Activated naive CD8-positive, alpha-beta T cell treated with anti-CD3 and anti-CD28 coated beads, Interleukin-2, amount 50 U/mL, for 24 hours (primary cell): ENCODE data around the gene COL5A1.

Experiments used
- ATAC-seq: fragments of 150-1000 bp; cut with Tn5 transposase; one replicate; pipeline ENCODE4 v1.10.0; 2021
- DNase-seq: peaks from one replicate; pipeline ENCODE4 v3.0.0; 2021
- H3K27ac Mint-ChIP-seq: one replicate; pipeline ENCODE4 v1.8.0; 2021; ENCODE audit warnings: mild to moderate bottlenecking, mixed read lengths
- H3K27me3 Mint-ChIP-seq: one replicate; pipeline ENCODE4 v1.8.0; 2021; ENCODE audit warnings: mixed read lengths
- H3K36me3 Mint-ChIP-seq: one replicate; pipeline ENCODE4 v1.8.0; 2021; ENCODE audit warnings: low read depth, mixed read lengths
- H3K4me1 Mint-ChIP-seq: one replicate; pipeline ENCODE4 v1.8.0; 2021; ENCODE audit warnings: mixed read lengths
- H3K4me3 Mint-ChIP-seq: one replicate; pipeline ENCODE4 v1.8.0; 2021; ENCODE audit warnings: mild to moderate bottlenecking, moderate library complexity, mixed read lengths
- H3K9me3 Mint-ChIP-seq: one replicate; pipeline ENCODE4 v1.8.0; 2021; ENCODE audit warnings: mixed read lengths

Gene COL5A1

GRCh38 chr9:134724202-134724911 lies 82.8 kb downstream of the COL5A1 start:
- no peak for ATAC-seq
- Mint-ChIP-seq H3K4me3 (no peak overlapping the region), H3K9me3 (no peaks in the 10 kb centered on the region), H3K27ac (no peak overlapping the region), H3K4me1 (no peaks in the 10 kb centered on the region), H3K36me3 (no peaks in the 10 kb centered on the region), H3K27me3 (peaks cover 9% of the 10 kb centered on the region)
- DNase-seq = no peak

DNA sequence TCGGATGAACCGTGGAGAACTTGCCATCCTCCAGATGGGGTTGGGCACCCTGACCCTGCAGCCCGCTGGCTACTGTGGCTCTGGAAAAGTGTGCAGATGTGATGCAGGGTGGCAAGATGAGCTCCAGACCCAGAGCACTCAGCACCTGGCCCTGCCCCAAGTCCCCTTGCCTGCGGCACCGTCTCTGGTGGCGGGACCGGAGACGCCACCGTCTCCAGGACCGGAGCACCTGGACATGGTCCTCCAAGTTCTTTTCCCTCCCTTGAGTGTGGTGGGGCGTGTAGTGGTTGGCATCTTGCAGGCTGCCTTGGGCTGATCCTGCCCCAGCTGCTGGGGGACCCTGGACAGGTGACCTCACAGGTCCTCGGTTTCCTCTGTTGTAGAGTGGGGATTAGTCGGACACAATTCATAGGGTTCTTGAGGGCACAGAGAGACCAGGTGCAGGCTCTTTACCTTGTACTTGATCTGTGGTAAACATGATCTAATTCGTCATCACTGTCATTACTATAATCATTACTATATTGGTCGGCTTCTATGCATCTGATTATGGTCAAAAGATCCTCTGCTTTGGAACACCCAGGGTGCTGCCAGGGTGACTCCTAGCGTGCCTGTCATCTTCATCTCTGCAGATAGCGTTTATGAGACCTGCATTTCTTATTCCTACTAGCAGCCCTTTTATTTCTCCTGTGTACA lies 83.5 kb downstream of the COL5A1 start:
- H3K27me3 Mint-ChIP-seq = peaks cover 9% of the 10 kb centered on the region
- DNase-seq = no peak
- H3K36me3 Mint-ChIP-seq = no peaks in the 10 kb centered on the region
- H3K4me1 Mint-ChIP-seq = no peaks in the 10 kb centered on the region
- no peak for ATAC-seq
- no peaks in the 10 kb centered on the region for H3K9me3 Mint-ChIP-seq
- no peak overlapping the region for H3K27ac Mint-ChIP-seq
- H3K4me3 Mint-ChIP-seq = no peak overlapping the region

DNA sequence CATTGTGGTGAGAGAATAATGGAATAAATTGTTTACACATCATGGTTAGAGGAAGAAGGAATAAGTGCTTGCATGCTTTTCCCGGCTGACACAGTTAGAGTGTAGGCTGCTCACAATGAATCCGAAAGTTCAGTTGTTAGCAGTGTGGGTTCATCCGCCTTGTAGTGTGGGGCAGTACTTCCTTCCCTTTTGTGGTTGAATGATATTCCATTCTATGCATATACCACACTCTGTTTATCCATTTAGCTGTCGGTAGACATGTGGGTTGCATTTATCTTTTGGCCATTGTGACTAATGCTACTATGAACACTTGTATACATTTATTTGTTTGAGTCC lies 84.0 kb downstream of the COL5A1 start:
- H3K9me3 Mint-ChIP-seq = no peaks in the 10 kb centered on the region
- H3K4me3 Mint-ChIP-seq = no peak overlapping the region
- H3K36me3 Mint-ChIP-seq = no peaks in the 10 kb centered on the region
- H3K4me1 Mint-ChIP-seq = no peaks in the 10 kb centered on the region
- H3K27ac Mint-ChIP-seq = no peak overlapping the region
- peaks cover 7% of the 10 kb centered on the region for H3K27me3 Mint-ChIP-seq
- ATAC-seq (peak; percentile 53), DNase-seq (no peak)

- Mint-ChIP-seq H3K36me3 (no peaks in the 10 kb centered on the region), H3K27me3 (peaks cover 7% of the 10 kb centered on the region)
Observed at GRCh38 chr9:134726026-134726721, 84.6 kb downstream of the COL5A1 start.

DNA sequence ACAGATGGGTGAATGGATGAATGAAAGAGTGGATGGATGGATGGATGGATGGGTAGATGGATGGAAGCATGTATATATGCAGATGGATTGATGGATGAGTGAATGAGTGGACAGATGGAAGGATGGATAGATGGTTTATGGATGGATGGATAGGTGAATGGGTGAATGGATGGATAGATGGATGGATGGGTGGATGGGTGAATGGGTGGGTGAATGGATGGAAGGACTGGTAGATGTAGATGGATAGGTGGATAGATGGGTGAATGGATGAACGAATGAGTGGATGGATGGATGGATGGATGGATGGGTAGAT lies 85.1 kb downstream of the COL5A1 start:
- Mint-ChIP-seq H3K36me3 (no peaks in the 10 kb centered on the region), H3K4me1 (no peaks in the 10 kb centered on the region), H3K4me3 (no peak overlapping the region), H3K27me3 (peaks cover 7% of the 10 kb centered on the region), H3K9me3 (no peaks in the 10 kb centered on the region), H3K27ac (no peak overlapping the region)
- ATAC-seq (no peak), DNase-seq (no peak)

More at GRCh38 chr9:134726026-134726721, 84.6 kb downstream of the COL5A1 start:
- H3K27ac Mint-ChIP-seq = no peak overlapping the region
- H3K4me1 Mint-ChIP-seq = no peaks in the 10 kb centered on the region
- no peaks in the 10 kb centered on the region for H3K9me3 Mint-ChIP-seq
- ATAC-seq (no peak), DNase-seq (no peak)
- no peak overlapping the region for H3K4me3 Mint-ChIP-seq

DNA sequence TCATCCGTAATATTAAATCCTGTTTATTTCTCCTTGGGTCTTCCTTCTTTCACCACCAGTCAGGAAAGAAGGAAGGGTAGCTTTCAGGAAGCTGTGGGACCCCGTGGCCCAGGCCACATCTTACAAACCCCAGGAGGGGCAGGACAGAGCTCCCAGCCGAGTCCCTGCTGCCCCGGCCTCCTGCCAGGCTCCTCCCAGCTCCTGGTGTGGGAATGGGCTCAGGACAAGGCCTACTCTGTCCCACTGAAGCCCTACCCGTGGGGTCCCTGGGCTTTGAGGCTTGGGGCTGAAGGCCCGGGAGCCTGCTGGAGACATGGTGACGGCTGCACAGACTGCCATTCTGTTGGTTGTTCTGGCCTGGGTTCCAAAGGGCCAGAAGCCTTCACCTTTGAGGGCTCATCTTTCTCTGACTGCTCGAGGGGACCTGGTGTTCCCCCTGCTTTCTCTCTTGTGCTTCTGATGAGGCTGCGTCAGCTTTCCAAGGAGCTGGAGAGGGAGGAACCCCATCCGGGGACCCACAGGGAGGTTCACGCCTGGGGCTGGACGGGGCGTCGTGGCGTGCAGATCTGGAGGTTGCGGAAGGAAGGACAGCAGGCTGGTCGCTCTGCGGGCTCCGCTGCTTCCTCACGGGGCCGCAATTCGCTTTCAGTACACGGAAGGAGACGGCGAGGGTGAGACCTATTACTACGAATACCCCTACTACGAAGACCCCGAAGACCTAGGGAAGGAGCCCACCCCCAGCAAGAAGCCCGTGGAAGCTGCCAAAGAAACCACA lies 86.6 kb downstream of the COL5A1 start:
- H3K9me3 Mint-ChIP-seq = no peaks in the 10 kb centered on the region
- H3K36me3 Mint-ChIP-seq = no peaks in the 10 kb centered on the region
- no peaks in the 10 kb centered on the region for H3K4me1 Mint-ChIP-seq
- no peak overlapping the region for H3K27ac Mint-ChIP-seq
- DNase-seq = no peak
- H3K27me3 Mint-ChIP-seq = peaks cover 4% of the 10 kb centered on the region
- H3K4me3 Mint-ChIP-seq = no peak overlapping the region
- ATAC-seq = no peak

GRCh38 chr9:134728801-134729495 lies 87.3 kb downstream of the COL5A1 start:
- Mint-ChIP-seq H3K4me1 (no peaks in the 10 kb centered on the region), H3K27ac (no peak overlapping the region), H3K27me3 (peaks cover 4% of the 10 kb centered on the region), H3K9me3 (no peaks in the 10 kb centered on the region), H3K36me3 (no peaks in the 10 kb centered on the region), H3K4me3 (no peak overlapping the region)
- ATAC-seq (no peak), DNase-seq (no peak)

DNA sequence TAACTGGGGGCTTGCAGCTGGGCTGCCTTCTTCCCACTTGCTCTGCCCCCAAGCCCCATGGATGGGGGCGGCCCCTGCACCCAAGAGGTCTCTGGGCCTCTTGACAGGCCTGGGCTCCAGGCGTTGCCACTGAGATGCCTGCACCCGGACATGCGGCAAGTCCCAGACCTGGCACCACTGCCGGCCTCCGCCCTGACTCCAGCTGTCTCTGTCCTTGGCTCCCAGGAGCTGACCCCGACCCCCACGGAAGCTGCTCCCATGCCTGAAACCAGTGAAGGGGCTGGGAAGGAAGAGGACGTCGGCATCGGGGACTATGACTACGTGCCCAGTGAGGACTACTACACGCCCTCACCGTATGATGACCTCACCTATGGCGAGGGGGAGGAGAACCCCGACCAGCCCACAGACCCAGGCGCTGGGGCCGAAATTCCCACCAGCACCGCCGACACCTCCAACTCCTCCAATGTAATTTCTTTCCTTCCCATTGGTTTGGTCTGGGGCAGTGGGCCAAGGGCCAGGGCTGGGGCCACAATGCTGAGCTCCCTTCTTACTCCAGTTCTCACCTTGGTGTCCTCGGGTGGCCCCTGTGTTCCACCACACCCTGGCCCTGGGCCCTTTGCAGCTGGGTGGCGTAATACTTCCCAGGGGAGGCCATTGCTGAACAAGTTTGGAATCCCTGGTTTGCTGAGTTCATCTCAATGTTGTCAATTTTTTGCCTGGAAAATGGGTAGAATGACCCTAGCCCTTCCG lies 88.6 kb downstream of the COL5A1 start:
- Mint-ChIP-seq H3K36me3 (no peaks in the 10 kb centered on the region), H3K27me3 (peaks cover 4% of the 10 kb centered on the region), H3K4me3 (no peak overlapping the region), H3K9me3 (no peaks in the 10 kb centered on the region), H3K4me1 (no peaks in the 10 kb centered on the region), H3K27ac (no peak overlapping the region)
- DNase-seq (no peak), ATAC-seq (no peak)

DNA sequence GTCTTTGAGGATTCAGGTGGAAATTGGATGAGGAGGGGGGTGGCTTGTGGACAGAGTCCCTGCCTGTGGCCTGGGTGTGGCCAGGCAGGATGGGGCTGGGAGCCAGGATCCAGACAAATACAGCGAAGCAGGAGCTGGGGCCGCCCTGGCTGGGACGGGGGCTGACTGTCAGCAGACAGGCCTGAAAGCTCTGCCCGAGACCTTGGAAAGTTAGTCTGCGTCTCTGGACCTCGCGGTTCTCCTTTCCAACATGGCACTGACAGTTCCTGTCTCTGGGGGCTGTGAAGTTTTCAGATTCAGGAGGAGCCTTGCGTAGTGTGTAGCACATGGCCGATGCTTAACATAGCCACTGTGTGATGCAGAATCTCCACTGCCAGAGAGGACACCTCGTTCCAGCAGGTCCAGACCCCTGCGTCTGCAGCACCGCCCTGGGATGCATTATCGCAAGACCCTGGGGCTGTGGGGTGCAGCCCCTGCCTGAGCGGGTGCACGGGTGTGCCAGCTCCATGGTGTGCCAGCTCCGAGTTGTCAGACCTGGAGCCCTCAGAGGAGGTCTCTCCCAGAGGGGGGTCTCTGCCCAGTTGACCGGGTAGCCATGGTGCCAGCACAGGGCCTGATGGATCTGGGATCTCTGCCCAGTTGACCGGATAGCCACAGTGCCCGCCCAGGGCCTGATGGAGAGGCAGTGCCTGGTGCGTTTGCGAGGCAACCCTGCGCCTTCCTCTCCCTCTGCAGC lies 89.3 kb downstream of the COL5A1 start:
- no peak overlapping the region for H3K4me3 Mint-ChIP-seq
- no peak overlapping the region for H3K27ac Mint-ChIP-seq
- H3K36me3 Mint-ChIP-seq = no peaks in the 10 kb centered on the region
- ATAC-seq (no peak), DNase-seq (no peak)
- no peaks in the 10 kb centered on the region for H3K9me3 Mint-ChIP-seq
- no peaks in the 10 kb centered on the region for H3K4me1 Mint-ChIP-seq
- H3K27me3 Mint-ChIP-seq = no peaks in the 10 kb centered on the region

DNA sequence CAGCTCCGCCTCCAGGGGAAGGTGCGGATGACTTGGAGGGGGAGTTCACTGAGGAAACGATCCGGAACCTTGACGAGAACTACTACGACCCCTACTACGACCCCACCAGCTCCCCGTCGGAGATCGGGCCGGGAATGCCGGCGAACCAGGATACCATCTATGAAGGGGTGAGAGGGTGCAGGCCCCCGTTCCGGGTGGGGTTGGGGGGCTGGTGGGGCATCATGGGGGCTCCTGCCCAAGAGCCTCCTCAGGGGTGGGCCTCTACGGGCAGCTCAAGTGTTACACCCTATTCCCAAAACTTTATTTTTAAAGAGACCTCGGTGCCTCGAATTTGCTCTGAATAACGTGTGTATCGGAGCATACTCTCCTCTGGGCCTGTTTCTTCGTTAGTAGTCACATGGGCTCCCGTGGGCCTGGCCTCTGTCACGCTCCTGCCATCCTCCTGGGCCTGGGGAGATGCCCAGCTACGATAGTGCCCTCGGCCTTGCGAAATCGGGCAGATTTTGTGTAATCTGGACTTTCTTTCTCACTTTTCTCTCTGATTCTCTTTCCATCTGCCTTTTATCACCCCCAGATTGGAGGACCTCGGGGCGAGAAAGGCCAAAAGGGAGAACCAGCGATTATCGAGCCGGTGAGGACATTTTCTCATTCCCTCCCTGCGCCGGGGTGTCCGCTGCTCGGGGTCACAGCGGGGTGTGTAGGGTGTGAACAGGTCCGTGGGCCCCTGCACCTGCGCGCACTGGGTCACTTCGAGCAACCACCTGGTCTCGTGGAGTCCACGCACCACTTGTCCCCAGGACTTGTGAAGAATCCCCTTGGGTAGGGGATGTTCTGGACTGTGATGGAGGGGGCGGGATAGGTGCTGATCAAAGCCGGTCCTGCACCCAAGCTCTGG lies 90.1 kb downstream of the COL5A1 start:
- no peak overlapping the region for H3K27ac Mint-ChIP-seq
- H3K9me3 Mint-ChIP-seq = no peaks in the 10 kb centered on the region
- ATAC-seq = no peak
- no peaks in the 10 kb centered on the region for H3K27me3 Mint-ChIP-seq
- H3K36me3 Mint-ChIP-seq = no peaks in the 10 kb centered on the region
- no peak overlapping the region for H3K4me3 Mint-ChIP-seq
- no peaks in the 10 kb centered on the region for H3K4me1 Mint-ChIP-seq
- no peak for DNase-seq

- ATAC-seq = no peak
- H3K27ac Mint-ChIP-seq = no peak overlapping the region
- H3K4me1 Mint-ChIP-seq = no peaks in the 10 kb centered on the region
- DNase-seq = no peak
- no peaks in the 10 kb centered on the region for H3K27me3 Mint-ChIP-seq
- no peaks in the 10 kb centered on the region for H3K36me3 Mint-ChIP-seq
- no peak overlapping the region for H3K4me3 Mint-ChIP-seq
- H3K9me3 Mint-ChIP-seq = no peaks in the 10 kb centered on the region
Observed at GRCh38 chr9:134732392-134733110, 90.9 kb downstream of the COL5A1 start.
